ENCODE data around the gene LBHD1. TPM values are rescaled to one million over a fixed set of nuclear protein-coding genes. Genes with fewer than 3 reads are reported as not detected.
"Not testable (repeated sequence)": the region's sequence is repeated elsewhere in the genome, so short reads cannot be mapped to it uniquely, and the experiment has no call there.

LBHD1 gene
- total and polyA plus RNA-seq, 7 donors = 0.74 to 3.6 (median 1.8) TPM

- no peak overlapping the region for H3K27ac ChIP-seq
- 91 to 94% (median 94%) methylated on average over 8 to 11 of the region's 11 CpGs for WGBS, 3 donors
- H3K9me3 ChIP-seq = no peaks in the 10 kb centered on the region
- H3K4me1 ChIP-seq = peaks cover 22% of the 10 kb centered on the region
- no peaks in the 10 kb centered on the region for H3K27me3 ChIP-seq (ENCODE audit: insufficient read depth in 3 of 3, low read length in 2 of 3)
- no peak for ATAC-seq
- intact Hi-C loops (cut with DNase I) = no loop called here
- H3K36me3 ChIP-seq (ENCODE audit: insufficient read depth in 1 of 2, low read depth in 1 of 2) = peaks cover 0 to 32% of the 10 kb centered on the region in 2 donors
- H3K4me3 ChIP-seq = no peak overlapping the region
- no peak for TF ChIP-seq CTCF (IDR thresholded peaks at IDR 0.05)
- DNase-seq = no peak
These were observed 30.2 kb upstream of the LBHD1 start for GRCh38 chr11:62702246-62702645.

GRCh38 chr11:62694455-62695167, 22.5 kb upstream of the LBHD1 start:
- Histone ChIP-seq H3K27ac (peak overlapping the region; percentile 79), H3K4me3 (no peak overlapping the region), H3K9me3 (no peaks in the 10 kb centered on the region), H3K27me3 (ENCODE audit: insufficient read depth in 3 of 3, low read length in 2 of 3) (no peaks in the 10 kb centered on the region), H3K4me1 (peaks cover 10% of the 10 kb centered on the region), H3K36me3 (ENCODE audit: insufficient read depth in 1 of 2, low read depth in 1 of 2) (peaks cover 0 to 45% of the 10 kb centered on the region in 2 donors)
- DNase-seq (peak; percentile 86 to 93), ATAC-seq (peak; percentile 95 to 97 (median 96))
- TF ChIP-seq CTCF (IDR thresholded peaks at IDR 0.05) = peak; percentile 87
- WGBS, 3 donors = 28 to 35% (median 30%) methylated on average over 14 of the region's 14 CpGs
- intact Hi-C loops (cut with DNase I) = loop anchor here (2.0 to 10.0 kb wide), 4 partner anchors 14 to 300 kb away; partner anchors contain the start of gene TUT1 (in 1 of the 2)

- peak overlapping the region; percentile 79 for H3K27ac ChIP-seq
- 72 to 95% (median 81%) methylated on average over 3 to 4 of the region's 4 CpGs for WGBS, 3 donors
- ATAC-seq; H3K4me3 ChIP-seq; H3K9me3 ChIP-seq; H3K27me3 ChIP-seq (ENCODE audit: insufficient read depth in 3 of 3, low read length in 2 of 3); DNase-seq: not testable (repeated sequence)
- H3K36me3 ChIP-seq (ENCODE audit: insufficient read depth in 1 of 2, low read depth in 1 of 2) = peaks cover 0 to 45% of the 10 kb centered on the region in 2 donors
- intact Hi-C loops (cut with DNase I) = loop anchor here (2.0 to 10.0 kb wide), 4 partner anchors 13 to 299 kb away; partner anchors contain the start of gene TUT1 (in 1 of the 2)
- peaks cover 10% of the 10 kb centered on the region for H3K4me1 ChIP-seq
These were observed 21.6 kb upstream of the LBHD1 start for GRCh38 chr11:62693624-62694023.

GRCh38 chr11:62689421-62690183, 17.5 kb upstream of the LBHD1 start, which contains the start of gene LRRN4CL:
LRRN4CL (minus strand) TSS chr11:62689530; CDS start chr11:62688508, 1,022 bp downstream.
- ATAC-seq = peak; percentile 64 to 80 (median 78)
- TF ChIP-seq CTCF (IDR thresholded peaks at IDR 0.05) = no peak
- Histone ChIP-seq H3K27ac (peak within 1 kb of the TSS; percentile 53), H3K4me3 (peak within 1 kb of the TSS; percentile 43), H3K4me1 (peaks cover 5% of the 10 kb centered on the region), H3K9me3 (no peaks in the 10 kb centered on the region), H3K27me3 (ENCODE audit: insufficient read depth in 3 of 3, low read length in 2 of 3) (no peaks in the 10 kb centered on the region), H3K36me3 (ENCODE audit: insufficient read depth in 1 of 2, low read depth in 1 of 2) (peaks cover 0 to 41% of the 10 kb centered on the region in 2 donors)
- peak; percentile 90 to 92 for DNase-seq
- WGBS, 3 donors = 21 to 32% (median 30%) methylated on average over 11 of the region's 11 CpGs
- intact Hi-C loops (cut with DNase I) = loop anchor here (5.0 to 10.0 kb wide), 3 partner anchors 97 to 295 kb away; partner anchors contain the start of gene TUT1 (in 1 of the 2)

- H3K4me1 ChIP-seq = no peaks in the 10 kb centered on the region
- peak overlapping the region; percentile 43 for H3K4me3 ChIP-seq
- no peak for TF ChIP-seq CTCF (IDR thresholded peaks at IDR 0.05)
- peaks cover 0 to 38% of the 10 kb centered on the region in 2 donors for H3K36me3 ChIP-seq (ENCODE audit: insufficient read depth in 1 of 2, low read depth in 1 of 2)
- no peaks in the 10 kb centered on the region for H3K9me3 ChIP-seq
- no peak overlapping the region for H3K27ac ChIP-seq
- H3K27me3 ChIP-seq (ENCODE audit: insufficient read depth in 3 of 3, low read length in 2 of 3) = no peaks in the 10 kb centered on the region
- 22 to 29% (median 25%) methylated on average over 1 of the region's 1 CpG for WGBS, 3 donors
- no peak for DNase-seq
- intact Hi-C loops (cut with DNase I) = no loop called here
- ATAC-seq = peak in 1 of 4 donors; percentile 15
These were observed 16.4 kb upstream of the LBHD1 start for GRCh38 chr11:62688491-62688890.

Measured in psoas muscle (tissue), 8 donors.